ENCODE measurements around the gene HGD.

Gene HGD

GRCh38 chr3:120673116-120673515 is 8.9 kb downstream of the HGD start:
- Histone ChIP-seq H3F3A (ENCODE audit: control insufficient read depth, insufficient read depth) (no peaks in the 10 kb centered on the region), H3K27me3 (ENCODE audit: control insufficient read depth, low read length) (no peaks in the 10 kb centered on the region), H3K4me2 (ENCODE audit: low read length) (no peak overlapping the region), H3K9me2 (replicated peaks; ENCODE audit: control insufficient read depth, low read length) (no peaks in the 10 kb centered on the region), H3K36me3 (ENCODE audit: control insufficient read depth, low read length) (no peaks in the 10 kb centered on the region), H3K79me2 (ENCODE audit: control insufficient read depth, low read length) (no peaks in the 10 kb centered on the region), H3K27ac (ENCODE audit: low read depth, low read length) (no peak overlapping the region), H3K9me3 (ENCODE audit: control insufficient read depth, insufficient read depth, low read length) (peaks cover 4% of the 10 kb centered on the region), H3K4me1 (ENCODE audit: control insufficient read depth, low read length) (no peaks in the 10 kb centered on the region), H4K20me1 (ENCODE audit: control insufficient read depth, insufficient read depth, low read depth, low read length) (no peaks in the 10 kb centered on the region), H3K4me3 (ENCODE audit: low read length) (no peak overlapping the region)
- TF ChIP-seq CTCF (IDR thresholded peaks at IDR 0.05; ENCODE audit: low read depth, low read length, poor library complexity, severe bottlenecking): no peak
- TF ChIP-seq EZH2phosphoT487 (IDR thresholded peaks at IDR 0.05; ENCODE audit: borderline replicate concordance, low read length): no peak

DNA sequence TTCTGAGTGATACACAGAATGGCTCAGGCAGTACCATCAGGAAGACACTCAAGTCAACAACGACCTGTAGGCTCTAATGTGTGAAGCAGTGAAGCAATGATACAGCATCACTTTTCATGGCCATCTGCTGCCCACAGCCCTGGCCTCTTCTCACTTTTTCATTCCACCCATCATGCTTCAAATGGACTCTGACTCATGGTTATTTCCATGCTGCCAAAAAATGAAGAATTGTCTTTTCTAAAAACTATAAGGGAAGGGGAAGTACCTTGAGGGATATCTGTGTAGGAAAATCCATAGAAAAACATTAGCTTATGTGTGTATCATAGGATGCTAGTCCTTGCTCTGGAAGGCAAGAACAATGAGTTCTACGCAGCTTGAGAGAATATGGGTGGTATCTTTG is 11.5 kb downstream of the HGD start:
- Histone ChIP-seq H3K9me3 (ENCODE audit: control insufficient read depth, insufficient read depth, low read length) (no peaks in the 10 kb centered on the region; the same call in 1 of the 2 replicates), H3K27me3 (ENCODE audit: control insufficient read depth, low read length) (0 out of 2 replicates have a peak, but pooled peaks cover 3% of the 10 kb centered on the region), H3K36me3 (ENCODE audit: control insufficient read depth, low read length) (no peaks in the 10 kb centered on the region), H3F3A (ENCODE audit: control insufficient read depth, insufficient read depth) (no peaks in the 10 kb centered on the region), H4K20me1 (ENCODE audit: control insufficient read depth, insufficient read depth, low read depth, low read length) (no peaks in the 10 kb centered on the region), H3K4me1 (ENCODE audit: control insufficient read depth, low read length) (no peaks in the 10 kb centered on the region), H3K4me3 (ENCODE audit: low read length) (no peak overlapping the region), H3K9me2 (replicated peaks; ENCODE audit: control insufficient read depth, low read length) (no peaks in the 10 kb centered on the region), H3K4me2 (ENCODE audit: low read length) (no peak overlapping the region), H3K27ac (ENCODE audit: low read depth, low read length) (no peak overlapping the region), H3K79me2 (ENCODE audit: control insufficient read depth, low read length) (no peaks in the 10 kb centered on the region)
- no peak for TF ChIP-seq CTCF (IDR thresholded peaks at IDR 0.05; ENCODE audit: low read depth, low read length, poor library complexity, severe bottlenecking)
- no peak for TF ChIP-seq EZH2phosphoT487 (IDR thresholded peaks at IDR 0.05; ENCODE audit: borderline replicate concordance, low read length)

DNA sequence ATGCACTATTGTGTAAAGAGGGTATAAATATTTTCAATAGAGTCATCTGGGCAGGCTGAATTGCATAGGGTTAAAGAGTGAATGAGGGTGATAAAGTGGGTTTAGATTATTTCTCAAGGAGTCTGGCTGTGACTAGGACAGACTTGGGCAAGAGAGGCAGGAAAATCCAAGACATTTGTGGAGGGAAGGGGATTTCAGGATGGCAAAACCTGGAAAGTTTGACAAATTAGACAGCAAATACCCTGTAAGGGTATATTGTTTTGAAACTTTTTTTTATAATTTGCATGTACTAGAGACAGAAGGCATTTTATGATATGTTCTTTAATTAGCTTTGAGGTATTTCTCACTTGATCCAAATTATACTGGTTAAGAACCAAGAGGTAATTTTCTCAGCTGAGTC is 17.1 kb downstream of the HGD start:
- H3K27ac ChIP-seq (ENCODE audit: low read depth, low read length): no peak overlapping the region
- no peaks in the 10 kb centered on the region for H3K36me3 ChIP-seq (ENCODE audit: control insufficient read depth, low read length)
- 0 out of 2 replicates have a peak, but pooled peaks cover 3% of the 10 kb centered on the region for H3K27me3 ChIP-seq (ENCODE audit: control insufficient read depth, low read length)
- H3K4me1 ChIP-seq (ENCODE audit: control insufficient read depth, low read length): no peaks in the 10 kb centered on the region
- no peak overlapping the region for H3K4me3 ChIP-seq (ENCODE audit: low read length)
- H3F3A ChIP-seq (ENCODE audit: control insufficient read depth, insufficient read depth): no peaks in the 10 kb centered on the region
- H3K79me2 ChIP-seq (ENCODE audit: control insufficient read depth, low read length): no peaks in the 10 kb centered on the region
- no peaks in the 10 kb centered on the region for H3K9me3 ChIP-seq (ENCODE audit: control insufficient read depth, insufficient read depth, low read length)
- no peak for TF ChIP-seq EZH2phosphoT487 (IDR thresholded peaks at IDR 0.05; ENCODE audit: borderline replicate concordance, low read length)
- no peak for TF ChIP-seq CTCF (IDR thresholded peaks at IDR 0.05; ENCODE audit: low read depth, low read length, poor library complexity, severe bottlenecking)
- H3K4me2 ChIP-seq (ENCODE audit: low read length): no peak overlapping the region
- no peaks in the 10 kb centered on the region for H4K20me1 ChIP-seq (ENCODE audit: control insufficient read depth, insufficient read depth, low read depth, low read length)
- H3K9me2 ChIP-seq (replicated peaks; ENCODE audit: control insufficient read depth, low read length): no peaks in the 10 kb centered on the region

Data from DOHH2 (cell line).